SU-DHL-6 (cell line): ENCODE results near the gene TXNRD1.

Source experiments
- CTCF ChIP-seq: fragments of 200-600 bp; sonication (generic); IDR thresholded peaks from one replicate; pipeline ENCODE4 v1.5.1; 2017; ENCODE audit warnings: antibody characterized with exemption, mild to moderate bottlenecking, low read length, moderate library complexity; ENCODE audit not compliant: insufficient read depth, poor library complexity, severe bottlenecking
- EZH2phosphoT487 ChIP-seq: fragments of 200-600 bp; sonication (generic), shearing (Covaris generic); conservative IDR thresholded peaks from 2 replicates; pipeline ENCODE4 v1.6.1; 2018; ENCODE audit warnings: mild to moderate bottlenecking, antibody characterized with exemption, low read length, moderate library complexity, mixed read lengths

- no peak for TF ChIP-seq CTCF
- no peak for TF ChIP-seq EZH2phosphoT487
Measured at GRCh38 chr12:104376650-104377513, 161.3 kb downstream of the TXNRD1 start.
